Omental fat pad (tissue), 4 donors: ENCODE data around the gene PSORS1C1. TPM values are rescaled to one million over a fixed set of nuclear protein-coding genes. Genes with fewer than 3 reads are reported as not detected.

Experiments used
- ATAC-seq: fragments of 150-250 bp; one replicate; pipeline ENCODE4 v1.9.1; 2016; ENCODE audit warnings: mild to moderate bottlenecking, moderate library complexity; ENCODE audit not compliant: low FRiP score
- DNase-seq: peaks from one replicate; pipeline ENCODE4 v3.0.0-alpha.2; 2019; ENCODE audit warnings: low spot score
- total RNA-seq, 4 donors: library from RNA; depleted of rRNA; stranded (reverse); fragments of >200 nt; gene quantifications; one replicate each; pipeline ENCODE4 v1.1.0, GENCODE V29; 2016
- TF ChIP-seq, protein P1 (sequence below), 3 donors: fragments of 450-650 bp; IDR thresholded peaks; one replicate each; pipeline ENCODE4 v1.5.1; 2016 to 2017; ENCODE audit warnings: antibody characterized with exemption in 3 of 3, mild to moderate bottlenecking in 3 of 3, moderate library complexity in 2 of 3

Gene PSORS1C1
- total RNA-seq, 4 donors from 2014 or later: 0.60 to 1.3 (median 1.3) TPM

- no peak for DNase-seq
- TF ChIP-seq, protein P1, sequence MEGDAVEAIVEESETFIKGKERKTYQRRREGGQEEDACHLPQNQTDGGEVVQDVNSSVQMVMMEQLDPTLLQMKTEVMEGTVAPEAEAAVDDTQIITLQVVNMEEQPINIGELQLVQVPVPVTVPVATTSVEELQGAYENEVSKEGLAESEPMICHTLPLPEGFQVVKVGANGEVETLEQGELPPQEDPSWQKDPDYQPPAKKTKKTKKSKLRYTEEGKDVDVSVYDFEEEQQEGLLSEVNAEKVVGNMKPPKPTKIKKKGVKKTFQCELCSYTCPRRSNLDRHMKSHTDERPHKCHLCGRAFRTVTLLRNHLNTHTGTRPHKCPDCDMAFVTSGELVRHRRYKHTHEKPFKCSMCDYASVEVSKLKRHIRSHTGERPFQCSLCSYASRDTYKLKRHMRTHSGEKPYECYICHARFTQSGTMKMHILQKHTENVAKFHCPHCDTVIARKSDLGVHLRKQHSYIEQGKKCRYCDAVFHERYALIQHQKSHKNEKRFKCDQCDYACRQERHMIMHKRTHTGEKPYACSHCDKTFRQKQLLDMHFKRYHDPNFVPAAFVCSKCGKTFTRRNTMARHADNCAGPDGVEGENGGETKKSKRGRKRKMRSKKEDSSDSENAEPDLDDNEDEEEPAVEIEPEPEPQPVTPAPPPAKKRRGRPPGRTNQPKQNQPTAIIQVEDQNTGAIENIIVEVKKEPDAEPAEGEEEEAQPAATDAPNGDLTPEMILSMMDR (IDR thresholded peaks at IDR 0.05): no peak
Observed at GRCh38 chr6:31120151-31120915, 5.7 kb downstream of the PSORS1C1 start, which contains the start of gene CDSN. CDSN (minus strand) TSS chr6:31120446; CDS start chr6:31120419, 27 bp downstream.

DNA sequence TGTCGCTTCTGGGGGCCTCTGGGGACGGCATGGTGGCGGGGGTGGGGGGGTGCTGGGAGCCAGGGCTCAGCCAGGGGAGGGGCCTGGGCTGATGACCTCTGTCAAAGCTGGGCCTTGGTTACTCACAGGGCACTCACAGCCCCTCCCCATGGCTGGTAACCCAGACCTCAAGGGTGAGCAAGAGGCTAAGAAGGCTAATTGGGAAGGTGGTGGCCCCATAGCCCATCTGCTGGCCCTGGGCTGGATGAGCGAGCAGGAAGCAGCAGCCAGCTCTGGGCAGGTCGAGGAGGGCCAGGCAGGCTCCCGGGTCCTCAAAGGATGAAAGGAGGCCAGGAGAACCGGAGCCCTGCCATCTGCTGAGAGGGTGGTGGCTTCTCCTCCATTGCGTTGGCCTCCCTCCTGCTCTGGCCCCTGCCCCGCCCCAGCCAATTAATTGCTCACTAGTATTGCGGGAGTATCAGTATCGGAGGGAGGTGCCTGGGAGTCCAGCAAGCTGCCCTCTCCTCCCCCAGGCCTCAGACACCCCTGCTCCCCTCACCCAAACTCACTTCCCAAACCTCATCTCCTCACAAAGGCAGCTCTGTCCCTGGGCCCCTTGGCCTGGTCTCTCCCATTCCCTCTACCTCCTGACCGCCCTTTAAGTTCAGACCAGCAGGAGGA is 6.7 kb downstream of the PSORS1C1 start:
- ATAC-seq (no peak), DNase-seq (no peak)
- TF ChIP-seq, protein P1 (IDR thresholded peaks at IDR 0.05): no peak

More at GRCh38 chr6:31120151-31120915, 5.7 kb downstream of the PSORS1C1 start, which contains the start of gene CDSN:
- ATAC-seq: no peak

DNA sequence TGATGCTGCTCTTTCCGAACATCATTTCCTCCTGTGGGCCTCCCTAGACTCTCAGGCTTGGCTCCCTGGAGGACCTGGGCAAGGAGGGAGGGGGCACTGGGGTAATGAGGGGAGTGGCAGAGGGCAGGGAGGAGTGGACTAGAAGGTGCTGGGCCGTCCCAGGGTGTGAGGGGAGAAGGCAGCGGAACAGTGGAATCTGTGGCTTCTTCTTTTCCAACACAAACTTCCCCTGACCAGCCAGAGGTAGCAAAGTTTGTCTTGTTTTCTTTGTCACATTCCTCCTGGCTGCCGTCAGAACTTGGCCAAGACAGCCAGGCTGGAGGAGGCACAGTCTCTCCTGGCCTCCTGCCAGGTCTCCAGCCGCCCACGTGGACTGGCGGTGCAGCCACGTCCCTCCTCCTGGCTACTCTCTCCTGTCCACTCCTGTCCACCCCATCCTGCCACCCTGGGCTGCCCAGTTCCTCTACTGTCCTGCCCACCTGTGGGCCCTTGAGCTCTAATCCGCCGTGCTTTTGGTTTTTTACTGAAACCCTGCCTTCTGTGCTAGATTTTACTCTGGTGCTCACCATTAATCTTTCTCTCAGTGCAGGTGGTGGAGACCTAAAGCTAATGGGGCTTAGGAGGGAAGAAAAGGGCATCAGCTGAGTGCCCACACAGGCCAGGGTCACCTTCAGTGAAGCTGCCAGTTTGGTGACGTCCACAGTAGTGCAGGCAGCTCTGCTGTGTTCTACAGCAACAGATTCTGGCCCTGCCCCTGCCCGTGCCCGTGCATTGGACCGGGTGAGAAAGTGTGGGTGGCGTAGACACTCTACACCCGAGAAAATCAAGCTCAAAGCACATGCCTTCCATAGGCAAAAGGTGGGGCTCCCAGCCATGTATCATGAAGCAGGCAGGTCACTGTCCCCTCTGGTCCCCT is 8.4 kb downstream of the PSORS1C1 start:
- DNase-seq (peak; percentile 43), ATAC-seq (peak; percentile 67)
- TF ChIP-seq, protein P1 (IDR thresholded peaks at IDR 0.05): no peak

- TF ChIP-seq, protein P1 (IDR thresholded peaks at IDR 0.05): no peak
- ATAC-seq (peak; percentile 71), DNase-seq (no peak)
Observed at GRCh38 chr6:31125162-31125561, 10.6 kb downstream of the PSORS1C1 start.

- ATAC-seq (no peak), DNase-seq (no peak)
- TF ChIP-seq, protein P1 (IDR thresholded peaks at IDR 0.05): no peak
Observed at GRCh38 chr6:31125586-31126363, 11.2 kb downstream of the PSORS1C1 start.
